SK-N-MC (cell line): ENCODE data around the gene TRAF3.

Experiments used
- EZH2 ChIP-seq: fragments of 200-600 bp; sonication (generic); IDR thresholded peaks from one replicate; pipeline ENCODE4 v1.6.1; 2017; ENCODE audit warnings: antibody characterized with exemption
- FOXP2 ChIP-seq: optimal IDR thresholded peaks from 2 replicates; pipeline ENCODE3; 2011; ENCODE audit warnings: mild to moderate bottlenecking, moderate library complexity; ENCODE audit not compliant: insufficient read depth; ENCODE audit errors: extremely low read length, control extremely low read depth
- POLR2AphosphoS5 ChIP-seq: IDR thresholded peaks from 2 replicates; pipeline ENCODE4 v1.6.1; 2012; ENCODE audit warnings: mild to moderate bottlenecking, low read depth, low read length, borderline replicate concordance

DNA sequence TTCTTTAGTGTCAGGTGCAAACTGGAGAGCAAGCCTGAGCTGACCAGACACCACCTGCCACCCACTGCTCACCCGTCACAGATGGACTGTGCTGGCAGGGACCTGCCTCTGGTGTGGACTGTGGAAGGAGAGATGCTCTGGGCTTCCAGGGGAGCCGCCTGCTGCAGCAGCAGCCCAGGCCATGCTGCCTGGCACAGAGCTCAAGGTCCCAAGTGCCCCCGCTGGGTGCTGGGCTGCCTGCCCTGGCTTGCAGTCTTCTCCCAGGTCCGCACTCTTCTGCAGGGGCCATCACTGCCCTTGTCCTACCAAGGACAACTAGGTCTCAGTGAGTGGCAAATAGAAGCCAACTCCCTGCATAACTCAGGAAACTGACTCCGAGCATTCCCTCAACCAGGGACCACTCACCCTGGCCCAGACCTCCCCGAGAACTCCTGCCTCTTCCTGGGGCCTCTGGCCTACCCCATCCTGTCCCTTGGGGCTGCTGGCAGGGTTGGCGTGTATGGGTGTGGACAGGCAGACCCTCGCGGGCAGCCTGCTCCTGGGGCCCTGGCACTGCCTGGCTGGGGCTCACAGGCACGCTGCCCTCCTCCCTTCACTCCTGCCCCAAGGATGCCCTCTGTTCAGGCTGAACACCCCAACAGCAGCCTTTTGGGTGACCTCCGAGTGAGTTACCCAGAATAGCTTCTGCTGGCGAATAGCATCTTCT is 154.5 kb downstream of the TRAF3 start:
- TF ChIP-seq EZH2 (no peak), POLR2AphosphoS5 (no peak; the same call in 1 of the 2 replicates), FOXP2 (no peak)
